Stimulated activated CD8-positive, alpha-beta memory T cell treated with anti-CD3 and anti-CD28 coated beads, Interleukin-12 subunit alpha, Interleukin-12 subunit beta, amount 100 ng/mL, for 1 hour (primary cell): ENCODE measurements around the gene PRAC2.
A peak's percentile ranks its signal among the peaks of the same experiment; 100 is the strongest.

Experiments used
- DNase-seq: peaks from one replicate; pipeline ENCODE4 v3.0.0-alpha.2; 2020; ENCODE audit warnings: low read depth

Gene PRAC2

GRCh38 chr17:48720266-48721008, 2.5 kb upstream of the PRAC2 start:
- DNase-seq, result no peak

DNA sequence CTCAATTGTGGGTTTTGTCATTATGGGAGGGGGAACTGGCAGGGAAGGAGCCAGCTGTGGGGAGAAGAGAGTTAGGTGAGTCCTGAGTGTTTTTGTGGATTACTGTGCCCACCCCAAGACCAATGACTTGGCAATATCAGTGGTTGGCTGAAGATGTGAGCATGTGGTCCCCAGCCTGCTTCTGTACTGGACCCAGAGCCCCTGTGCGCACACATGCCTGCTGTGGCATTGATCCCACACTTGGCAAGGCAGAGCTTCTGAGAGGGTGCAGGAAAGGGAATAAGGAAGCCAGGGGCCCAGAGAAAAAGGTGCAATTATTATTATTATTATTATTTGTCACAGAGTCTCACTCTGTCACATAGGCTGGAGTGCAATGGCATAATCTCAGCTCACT, 2.0 kb upstream of the PRAC2 start:
- no peak for DNase-seq

DNA sequence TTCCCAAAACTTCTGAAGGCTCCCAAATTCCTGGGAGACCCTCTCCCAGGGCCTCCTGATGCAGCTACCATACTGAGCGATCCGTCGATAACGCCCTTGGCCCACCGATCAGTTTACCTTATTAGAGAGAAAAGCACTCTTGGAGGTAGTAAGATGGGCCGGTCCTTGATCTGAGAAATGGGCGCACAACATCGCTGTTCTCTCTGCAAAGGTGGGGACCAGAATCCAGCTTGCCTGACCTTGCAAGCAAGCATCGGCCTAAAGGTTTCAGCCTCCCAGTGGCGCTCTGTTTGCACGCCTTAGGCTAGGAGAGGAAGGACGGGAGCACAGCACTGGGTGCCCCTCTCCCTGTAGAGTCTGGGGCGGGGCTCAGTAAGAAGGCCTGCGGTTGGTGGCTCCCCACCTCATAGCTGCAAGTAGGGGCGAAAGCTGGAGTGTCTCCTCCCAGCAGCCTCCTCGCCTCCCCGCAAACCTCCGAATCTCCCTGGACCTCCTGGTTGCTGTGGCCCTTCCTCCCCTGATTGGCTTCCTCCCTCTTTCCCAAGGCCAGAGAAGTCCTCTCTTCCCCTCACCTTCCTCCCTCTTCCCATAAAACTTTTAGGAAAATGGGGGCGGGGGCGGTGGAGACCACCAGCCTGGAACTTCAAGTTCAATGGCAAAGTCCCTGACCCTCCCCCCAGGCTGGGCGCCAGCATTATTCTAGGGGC, 631 bp upstream of the PRAC2 start, which contains the start of gene PRAC1:
TSS of gene PRAC1 (minus strand) at position 318 of the 707 bp plus-strand sequence. CDS start at position 192, 126 bp downstream.
- DNase-seq, result no peak

DNA sequence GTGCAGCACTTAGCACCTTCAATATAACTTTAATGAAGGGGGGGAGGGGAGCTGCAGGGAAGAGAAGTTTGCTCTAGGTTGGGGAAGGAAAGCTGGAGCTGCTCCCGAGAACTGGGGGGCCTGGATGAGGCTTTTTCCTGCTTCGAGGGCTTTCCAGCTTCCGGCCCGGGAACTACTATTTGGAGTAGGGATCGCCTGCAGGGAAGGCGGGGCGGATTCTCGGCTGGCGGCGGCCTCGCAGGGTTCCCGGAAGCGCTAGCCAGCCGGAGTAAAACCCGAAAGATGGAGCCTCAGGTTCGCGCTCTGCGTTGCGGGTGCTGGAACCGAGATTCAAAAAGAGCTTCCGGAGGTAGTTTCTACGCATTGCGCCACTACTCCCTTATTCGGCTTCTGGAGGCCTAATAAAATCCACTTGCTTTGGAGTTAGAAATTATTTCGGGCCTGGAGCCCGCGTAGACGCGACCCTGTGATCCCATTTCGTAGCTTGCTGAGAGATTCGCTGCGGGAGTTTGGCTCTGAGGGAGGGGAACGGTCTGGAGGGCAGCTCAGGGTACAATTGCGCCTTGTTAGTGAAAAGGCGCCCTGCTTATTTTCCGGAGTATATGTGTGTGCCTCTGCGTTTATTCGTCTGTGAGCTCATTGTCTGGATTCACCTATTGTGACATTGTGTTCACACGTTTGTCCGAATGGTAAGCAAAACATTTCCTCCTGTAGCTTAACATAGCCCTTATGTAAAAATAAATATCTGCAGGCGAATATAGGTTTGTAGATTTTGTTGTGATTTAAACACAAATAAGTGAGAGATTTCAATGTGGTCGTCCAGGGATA, 652 bp downstream of the PRAC2 start:
- no peak for DNase-seq

GRCh38 chr17:48724251-48725003, 1.4 kb downstream of the PRAC2 start:
- DNase-seq, result peak; percentile 63

DNA sequence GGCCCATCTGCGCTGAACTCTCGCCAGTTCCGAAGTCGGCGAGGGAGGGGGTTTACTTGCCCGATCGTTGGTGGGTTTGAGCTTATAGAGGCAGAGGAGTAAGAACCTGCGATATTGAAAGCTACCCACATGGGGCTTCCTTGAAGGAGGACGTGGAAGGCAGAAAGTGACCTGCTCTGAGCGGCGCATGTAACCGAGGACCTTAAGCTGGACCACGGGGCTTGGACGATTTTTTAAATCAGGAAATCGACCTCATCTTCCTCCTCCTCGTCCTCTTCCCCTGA, 2.0 kb downstream of the PRAC2 start:
- no peak for DNase-seq

DNA sequence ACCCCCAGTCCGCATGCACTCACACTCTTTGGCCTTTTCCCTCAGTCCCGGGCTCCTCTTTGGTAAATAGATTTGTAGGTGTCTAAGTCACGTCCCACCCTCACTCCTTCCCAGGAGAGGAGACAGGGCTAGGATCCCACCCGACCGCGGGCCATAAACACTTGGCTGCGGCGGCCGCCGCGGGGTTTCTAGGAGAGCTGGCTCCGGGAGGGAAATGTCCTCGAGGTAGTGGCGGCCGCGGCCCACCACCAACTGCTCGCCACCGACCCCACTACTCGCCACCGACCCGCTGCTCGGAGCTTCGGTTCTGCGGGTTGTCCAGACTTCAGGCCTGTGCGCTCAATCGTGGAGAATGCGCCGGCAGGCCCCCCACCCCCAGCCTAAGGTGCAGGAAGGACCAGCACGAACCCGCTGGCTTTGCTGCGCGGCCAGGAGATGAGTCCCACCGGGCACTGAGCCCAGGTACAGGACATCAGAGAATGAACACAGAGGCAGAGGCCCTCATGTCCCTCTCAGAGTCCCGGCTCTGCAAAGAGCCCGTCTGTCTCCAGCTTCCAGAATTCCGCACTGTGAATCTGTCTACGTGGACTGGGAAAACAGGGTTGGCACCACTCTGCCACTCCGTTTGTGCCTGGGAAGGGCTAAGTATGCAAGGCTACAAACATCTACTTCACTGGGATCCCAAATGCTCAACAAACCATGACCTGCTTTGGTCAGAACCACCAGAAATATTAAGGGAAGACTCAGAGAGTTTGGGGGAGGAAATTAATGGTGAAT, 2.5 kb downstream of the PRAC2 start:
- no peak for DNase-seq

DNA sequence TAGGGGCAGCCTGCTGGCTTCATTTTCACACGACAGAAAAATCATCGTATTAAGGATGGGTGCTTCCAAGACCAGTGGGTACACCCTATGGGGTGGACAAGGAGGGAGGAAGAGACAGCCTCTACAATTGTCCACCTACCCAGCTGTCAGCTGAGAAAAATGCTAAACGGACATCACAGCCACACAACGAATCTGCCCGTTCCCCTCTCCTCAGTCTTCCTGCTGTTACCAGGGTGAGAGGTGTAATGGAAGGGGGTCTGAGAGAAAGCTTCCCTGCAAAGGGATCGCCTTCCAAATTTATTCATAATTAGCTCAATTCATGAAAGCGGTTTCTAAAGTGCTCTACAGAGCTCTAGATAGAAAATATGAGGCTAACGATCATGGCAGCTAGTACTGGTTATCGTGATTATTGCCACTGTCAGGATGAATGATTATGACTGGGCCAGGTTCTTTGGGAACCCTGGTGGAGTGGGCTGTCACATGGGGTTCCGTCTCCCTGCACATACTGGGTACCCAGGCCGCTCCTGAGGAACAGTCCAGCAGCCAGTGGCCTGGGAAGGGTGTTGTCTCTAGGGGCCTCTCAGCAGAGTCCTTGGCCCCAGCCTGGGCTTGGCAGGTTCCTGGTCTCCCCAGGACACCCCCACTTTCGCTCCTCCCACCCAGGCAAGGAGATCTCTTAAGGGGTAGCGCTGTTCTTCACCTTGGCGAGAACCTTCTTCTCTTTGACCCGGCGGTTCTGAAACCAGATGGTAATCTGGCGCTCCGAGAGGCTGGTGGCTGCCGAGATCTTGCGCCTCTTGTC, 3.3 kb downstream of the PRAC2 start:
- no peak for DNase-seq

- DNase-seq, result no peak
These were observed 3.9 kb downstream of the PRAC2 start for GRCh38 chr17:48726916-48727286.

GRCh38 chr17:48727415-48728175, 4.6 kb downstream of the PRAC2 start:
- DNase-seq, result no peak

- DNase-seq, result no peak
These were observed 5.5 kb downstream of the PRAC2 start, which contains the start of gene HOXB13 for GRCh38 chr17:48728232-48729231. Gene HOXB13, minus strand, starts transcription at chr17:48728750. Its CDS starts 157 bp downstream, at chr17:48728593.

GRCh38 chr17:48729335-48730239, 6.6 kb downstream of the PRAC2 start:
- DNase-seq, result no peak

GRCh38 chr17:48730240-48730550, 7.2 kb downstream of the PRAC2 start:
- DNase-seq, result no peak

DNA sequence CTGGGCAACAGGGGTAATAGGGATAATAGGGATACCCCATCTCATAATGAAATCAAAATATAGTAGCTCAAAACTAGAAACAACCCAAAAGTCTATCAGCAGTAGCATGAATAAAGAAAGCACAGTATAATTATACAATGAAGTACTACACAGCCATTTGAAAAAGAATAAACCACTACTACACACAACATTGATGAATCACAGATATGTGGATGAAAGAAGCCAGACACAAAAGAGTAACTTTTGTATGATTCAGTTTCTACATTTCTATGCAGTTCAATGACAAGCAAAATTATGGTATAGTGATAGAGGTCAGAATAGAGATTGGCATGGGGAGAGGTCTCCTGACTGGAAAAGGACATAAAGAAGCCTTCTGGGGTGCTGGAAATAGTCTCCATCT, 8.4 kb downstream of the PRAC2 start:
- no peak for DNase-seq

DNA sequence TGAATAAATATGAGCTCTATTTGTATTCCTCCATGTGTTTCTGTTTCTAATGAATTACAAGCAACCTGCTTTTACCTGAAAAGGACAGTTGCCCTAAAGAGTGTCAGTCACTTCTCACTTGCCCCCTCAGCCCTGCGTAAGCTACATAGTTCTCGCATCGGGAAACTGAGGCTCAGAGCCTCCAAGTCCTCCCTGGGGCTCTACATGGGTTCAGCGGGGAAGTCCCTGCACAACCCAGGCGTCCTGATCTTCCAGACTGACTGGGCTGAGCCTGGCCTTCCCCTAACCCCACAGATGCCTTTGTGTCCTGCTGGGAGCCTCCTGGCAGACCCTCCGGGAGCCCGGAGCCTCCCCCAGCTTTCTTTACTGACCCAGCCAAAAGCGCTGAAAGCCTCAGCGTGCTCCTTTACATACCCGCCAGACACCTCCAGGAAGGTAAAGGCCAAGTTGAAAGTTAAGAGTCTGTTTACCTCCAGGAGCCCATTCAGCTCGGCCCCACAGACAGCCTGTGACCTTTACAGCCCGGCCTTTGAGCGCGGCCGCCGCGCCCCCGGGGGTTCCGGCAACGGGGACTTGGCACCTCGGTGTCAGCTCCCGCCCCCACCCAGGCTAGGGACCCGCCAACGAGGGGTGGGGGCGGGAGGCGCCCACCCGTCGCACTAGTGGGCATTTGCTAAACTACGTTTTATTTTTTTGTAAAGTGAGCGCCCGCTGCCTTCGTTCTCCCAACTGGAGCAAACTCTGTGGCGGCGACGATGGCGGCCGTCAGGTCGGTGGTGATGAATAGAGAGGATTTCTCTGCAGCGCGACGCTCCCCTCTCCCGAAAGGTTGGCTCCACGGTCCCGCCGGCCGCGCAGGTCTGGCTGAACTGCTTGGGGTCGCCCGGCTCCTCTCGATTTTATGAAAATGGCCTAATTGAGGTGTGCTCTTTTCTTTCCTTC, 10.0 kb downstream of the PRAC2 start:
- DNase-seq, result no peak

DNA sequence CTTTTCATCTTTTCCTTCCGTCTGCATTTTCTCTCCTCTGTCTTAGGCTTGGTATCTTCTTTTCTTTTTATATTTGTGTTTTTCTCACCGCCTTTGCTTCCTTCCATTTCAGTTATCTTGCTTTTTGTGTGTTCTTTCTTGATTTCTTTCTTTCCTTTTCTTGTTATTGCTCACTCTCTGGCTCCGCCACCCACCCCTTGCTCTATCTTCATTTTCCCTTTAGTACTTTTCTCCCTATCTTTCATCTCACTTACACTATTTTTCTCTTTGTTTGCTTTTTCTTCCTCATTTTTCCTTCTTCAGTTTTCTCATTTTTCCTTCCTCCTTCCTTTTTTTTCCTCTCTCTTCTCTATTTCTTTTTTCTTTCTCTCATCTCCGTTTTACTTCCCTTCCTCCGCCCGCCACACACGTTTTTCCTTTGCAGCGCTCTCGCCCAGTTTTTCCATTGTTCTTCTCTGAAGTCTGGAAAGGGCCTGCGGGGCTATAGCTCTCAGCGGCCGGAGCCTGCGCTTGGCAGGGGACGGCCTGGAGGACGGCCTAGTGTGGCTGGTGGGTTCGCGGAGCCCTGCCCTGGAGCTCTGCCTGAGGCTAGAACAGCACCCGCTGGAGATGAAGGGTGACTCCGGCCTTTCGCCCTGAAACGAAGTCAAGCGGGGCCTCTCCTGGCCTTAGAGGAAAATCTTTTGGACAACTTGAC, 10.8 kb downstream of the PRAC2 start:
- no peak for DNase-seq
